Right hindlimb (tissue), 1 donor: ENCODE measurements around the gene MFAP3L.
"Not testable (repeated sequence)": the region's sequence is repeated elsewhere in the genome, so short reads cannot be mapped to it uniquely, and the experiment has no call there.

Experiments
- DNase-seq: peaks from one replicate; pipeline ENCODE4 v3.0.0-alpha.2; 2018

MFAP3L gene

DNA sequence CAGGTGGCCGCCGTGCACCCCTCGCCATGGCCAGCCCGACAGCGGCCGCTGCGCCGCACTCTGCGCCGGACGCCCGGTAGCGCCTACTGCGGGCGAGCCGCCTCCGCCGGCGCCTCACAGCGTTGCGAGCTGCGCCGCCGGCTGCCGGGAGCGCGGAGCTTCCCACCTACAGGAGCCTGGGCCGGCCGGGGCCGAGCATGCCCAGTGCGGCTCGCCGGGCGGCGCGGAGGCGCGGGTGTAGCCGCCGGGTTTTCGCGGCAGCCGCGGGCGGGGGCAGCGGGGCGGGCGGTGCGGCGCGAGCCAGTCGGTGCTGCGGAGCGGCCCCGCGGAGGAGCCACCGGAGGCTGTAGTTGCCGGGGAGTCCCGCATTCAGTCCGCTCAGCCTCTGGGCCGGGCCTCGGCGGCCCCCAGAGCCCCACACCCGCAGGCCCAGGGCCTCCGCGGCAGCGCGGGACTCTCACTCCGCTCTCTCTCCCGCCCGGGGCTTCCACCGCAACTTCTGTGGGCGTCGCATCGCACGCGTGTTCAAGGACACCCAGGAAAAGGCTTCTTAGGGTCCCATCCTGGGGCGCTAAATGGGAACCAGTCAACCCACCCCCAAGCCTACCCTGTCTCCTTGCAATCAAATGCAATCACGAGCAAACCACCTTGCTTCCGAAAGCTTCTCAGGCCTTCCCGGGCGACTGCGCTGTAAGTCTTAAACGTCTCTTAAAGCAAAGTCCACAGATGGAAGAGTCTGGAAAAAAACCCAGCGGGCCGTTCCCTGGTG is at the start of gene MFAP3L:
TSS of gene MFAP3L (minus strand) at position 143 of the 769 bp plus-strand sequence. CDS start 20,518 bp downstream, outside the sequence.
- DNase-seq = peak; percentile 92

DNA sequence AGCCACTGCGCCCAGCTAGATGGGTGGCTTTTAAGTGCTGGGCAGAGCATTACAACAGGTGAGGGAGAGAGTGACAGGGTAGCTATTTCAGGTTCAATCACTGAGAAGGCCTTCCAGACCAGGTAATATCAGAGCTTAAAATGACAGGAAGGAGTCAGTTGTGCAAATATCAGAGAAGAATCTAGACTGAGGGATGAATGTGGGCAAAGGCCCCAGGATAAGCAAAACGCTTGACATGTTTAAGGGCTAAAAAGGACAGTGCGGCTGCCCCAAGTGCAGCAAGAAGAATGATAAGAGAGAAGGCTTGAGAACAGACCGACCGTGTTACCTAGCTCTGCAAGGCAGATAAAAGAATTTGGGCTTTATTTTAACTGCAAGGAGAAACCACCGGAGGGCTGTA is 45.0 kb upstream of the MFAP3L start:
- DNase-seq = no peak

GRCh38 chr4:170068438-170069128 is 42.4 kb upstream of the MFAP3L start:
- DNase-seq = no peak

DNA sequence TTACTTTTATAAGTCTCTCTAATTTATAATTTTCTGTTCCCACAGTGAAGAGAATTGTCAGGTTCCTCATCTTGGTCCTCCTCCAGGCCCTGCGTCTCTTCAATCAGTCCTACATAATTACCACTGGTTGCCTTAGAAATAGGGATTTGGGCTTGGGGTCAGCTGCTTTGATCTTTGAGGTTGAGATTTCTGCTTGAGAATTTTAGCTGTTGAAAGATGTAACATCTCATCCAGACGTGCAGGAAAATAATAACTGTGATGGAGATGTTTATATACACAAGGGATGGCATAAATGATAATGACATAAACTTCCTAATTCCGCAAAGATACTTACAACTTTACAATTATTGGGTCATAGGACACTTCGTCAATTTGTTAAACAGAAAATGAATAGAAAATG is 33.2 kb upstream of the MFAP3L start:
- no peak for DNase-seq

DNA sequence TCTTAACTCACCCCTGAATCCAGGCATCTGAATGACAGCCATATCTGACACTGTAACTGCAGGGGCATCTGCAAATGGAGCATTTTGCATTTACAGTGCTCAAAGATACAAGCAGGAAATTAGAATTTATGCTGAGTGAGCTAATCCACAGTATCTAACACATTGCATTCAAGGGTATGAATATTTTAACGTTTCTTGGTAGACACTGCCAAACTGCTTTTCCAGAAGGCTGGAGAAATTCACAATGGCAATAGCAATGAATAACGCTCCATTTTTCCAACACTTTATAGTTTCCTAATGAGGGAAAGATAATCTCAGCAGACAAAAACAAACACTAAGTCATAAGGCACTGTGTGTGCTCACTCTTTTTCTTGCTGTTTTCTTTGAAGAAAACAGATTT is 32.6 kb upstream of the MFAP3L start:
- DNase-seq = no peak

DNA sequence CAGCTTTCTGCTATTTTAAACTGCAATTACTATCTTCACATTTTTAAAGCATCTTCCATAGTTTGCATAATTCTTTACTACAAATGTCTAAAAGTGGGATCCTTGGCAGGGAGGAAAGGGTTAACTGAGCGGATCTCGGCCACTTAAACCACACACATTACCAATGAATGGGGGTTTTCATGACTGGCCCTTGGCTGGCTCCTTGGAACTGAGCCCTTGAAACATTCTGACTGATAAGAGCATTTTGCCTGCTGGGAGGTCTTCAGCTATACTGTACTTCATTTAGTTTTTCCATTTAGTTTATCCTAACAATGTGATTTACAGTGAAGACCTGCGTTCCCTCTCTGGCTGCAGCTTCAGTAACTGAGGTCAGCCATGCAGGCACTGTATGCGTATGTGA is 31.7 kb upstream of the MFAP3L start:
- DNase-seq = no peak

DNA sequence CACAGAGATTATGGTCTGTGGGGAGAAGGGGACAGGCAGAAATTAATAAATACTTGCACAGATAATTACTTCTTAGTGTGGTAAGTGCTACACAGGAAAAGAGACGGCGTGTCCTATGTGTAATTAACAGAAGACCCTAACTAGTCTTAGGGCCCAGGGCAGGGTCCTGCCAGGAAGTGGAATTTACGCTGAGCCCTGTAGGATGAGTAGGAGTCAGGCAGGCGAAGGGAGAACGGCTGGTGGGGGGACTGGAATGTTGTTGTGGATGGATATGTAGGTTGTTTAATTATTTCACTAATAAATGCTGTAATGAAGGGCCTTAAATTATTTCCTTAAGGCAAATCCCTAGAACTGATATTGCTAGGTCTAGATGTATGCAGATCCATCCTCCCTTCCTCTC is 26.7 kb upstream of the MFAP3L start:
- no peak for DNase-seq

DNA sequence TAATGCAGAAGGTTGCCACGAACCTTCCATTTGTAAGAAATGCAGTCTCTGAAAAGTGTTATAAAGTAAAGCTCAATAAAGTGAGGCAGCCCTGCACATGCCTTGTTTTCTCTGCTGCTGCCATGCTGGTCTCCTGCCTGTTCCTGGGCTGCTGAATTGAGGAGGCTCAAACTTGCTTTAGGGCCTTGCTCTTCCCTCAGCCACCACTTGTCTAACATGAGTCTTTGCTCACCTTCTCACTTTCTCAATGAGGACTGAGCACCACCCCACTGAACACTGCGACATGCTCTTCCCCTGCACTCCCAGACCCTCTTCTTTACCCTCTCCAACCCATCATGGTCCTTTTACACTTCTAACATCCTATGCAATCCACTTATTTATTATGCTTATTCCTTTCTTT is 25.2 kb upstream of the MFAP3L start:
- no peak for DNase-seq

DNA sequence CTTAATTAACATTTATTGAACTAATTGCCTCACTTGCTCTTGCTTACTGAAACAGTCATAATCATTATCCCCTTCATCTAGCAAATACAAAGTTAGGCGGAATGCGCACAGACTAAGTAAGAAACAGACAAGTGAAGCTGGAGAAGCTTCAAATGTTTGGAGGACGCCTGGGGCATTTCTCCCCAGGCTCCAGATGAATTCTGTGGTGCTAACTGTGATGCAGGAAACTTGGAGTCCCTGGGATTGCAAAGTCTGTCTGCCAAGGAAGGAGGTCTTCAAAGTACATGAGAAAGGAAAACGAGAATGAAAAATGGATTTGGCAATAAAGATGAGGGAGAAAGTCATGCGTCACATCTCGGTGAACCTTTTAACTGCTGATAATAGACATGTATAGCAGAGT is 23.6 kb upstream of the MFAP3L start:
- no peak for DNase-seq

GRCh38 chr4:170047771-170048354 is 21.7 kb upstream of the MFAP3L start:
- peak; percentile 33 for DNase-seq

DNA sequence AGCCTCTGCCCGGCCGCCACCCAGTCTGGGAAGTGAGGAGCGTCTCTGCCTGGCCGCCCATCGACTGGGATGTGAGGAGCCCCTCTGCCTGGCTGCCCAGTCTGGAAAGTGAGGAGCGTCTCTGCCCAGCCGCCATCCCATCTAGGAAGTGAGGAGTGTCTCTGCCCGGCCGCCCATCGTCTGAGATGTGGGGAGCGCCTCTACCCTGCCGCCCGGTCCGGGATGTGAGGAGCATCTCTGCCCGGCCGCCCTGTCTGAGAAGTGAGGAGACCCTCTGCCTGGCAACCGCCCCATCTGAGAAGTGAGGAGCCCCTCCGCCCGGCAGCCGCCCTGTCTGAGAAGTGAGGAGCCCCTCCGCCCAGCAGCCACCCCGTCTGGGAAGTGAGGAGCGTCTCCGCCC is 20.0 kb upstream of the MFAP3L start:
- DNase-seq = not testable (repeated sequence)

- DNase-seq = no peak
Observed at GRCh38 chr4:170040031-170040680, 14.0 kb upstream of the MFAP3L start.

DNA sequence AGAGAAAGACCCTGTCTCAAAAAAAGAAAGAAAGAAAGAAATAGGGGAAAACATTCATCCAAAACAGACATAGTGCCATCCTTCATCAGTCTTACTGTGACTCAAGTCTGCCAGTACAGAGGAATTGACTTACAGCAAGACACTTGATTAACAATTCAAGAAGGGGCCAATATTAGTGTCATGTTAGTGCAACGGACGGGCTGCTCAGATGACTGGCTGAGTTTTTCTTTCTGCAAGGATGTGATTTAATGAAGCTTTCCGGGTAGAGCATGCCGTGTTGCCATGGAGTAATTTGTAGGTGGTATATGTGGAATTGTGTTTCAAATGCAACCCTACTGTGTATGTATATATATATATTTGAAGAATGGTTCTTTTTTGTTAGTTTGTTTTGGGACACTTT is 12.6 kb upstream of the MFAP3L start:
- no peak for DNase-seq

- DNase-seq = no peak
Observed at GRCh38 chr4:170038232-170038631, 12.0 kb upstream of the MFAP3L start.

DNA sequence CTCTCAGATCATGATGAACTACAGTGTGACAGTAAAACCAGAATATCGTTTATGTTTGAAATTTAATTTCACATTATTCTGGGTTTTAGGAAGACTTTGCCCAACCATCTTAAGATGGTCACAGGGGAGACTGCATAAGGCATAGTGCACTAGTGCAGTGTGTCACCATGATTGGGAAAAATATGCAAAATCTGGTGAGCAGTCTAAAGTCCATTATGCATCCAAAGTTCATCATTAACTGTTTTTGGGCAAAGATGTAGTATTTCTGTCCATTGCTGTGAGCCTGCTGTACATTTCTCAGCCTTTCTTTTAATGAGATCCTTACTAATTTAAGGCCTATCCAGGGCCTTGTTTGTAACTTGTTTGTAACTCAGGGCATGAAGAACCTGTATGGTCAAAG is 11.3 kb upstream of the MFAP3L start:
- no peak for DNase-seq

GRCh38 chr4:170035845-170036244 is 9.7 kb upstream of the MFAP3L start:
- DNase-seq = no peak

GRCh38 chr4:170035231-170035630 is 9.0 kb upstream of the MFAP3L start:
- DNase-seq = no peak

GRCh38 chr4:170033999-170034398 is 7.8 kb upstream of the MFAP3L start:
- DNase-seq = no peak

- DNase-seq = no peak
Observed at GRCh38 chr4:170030121-170030520, 3.9 kb upstream of the MFAP3L start.

DNA sequence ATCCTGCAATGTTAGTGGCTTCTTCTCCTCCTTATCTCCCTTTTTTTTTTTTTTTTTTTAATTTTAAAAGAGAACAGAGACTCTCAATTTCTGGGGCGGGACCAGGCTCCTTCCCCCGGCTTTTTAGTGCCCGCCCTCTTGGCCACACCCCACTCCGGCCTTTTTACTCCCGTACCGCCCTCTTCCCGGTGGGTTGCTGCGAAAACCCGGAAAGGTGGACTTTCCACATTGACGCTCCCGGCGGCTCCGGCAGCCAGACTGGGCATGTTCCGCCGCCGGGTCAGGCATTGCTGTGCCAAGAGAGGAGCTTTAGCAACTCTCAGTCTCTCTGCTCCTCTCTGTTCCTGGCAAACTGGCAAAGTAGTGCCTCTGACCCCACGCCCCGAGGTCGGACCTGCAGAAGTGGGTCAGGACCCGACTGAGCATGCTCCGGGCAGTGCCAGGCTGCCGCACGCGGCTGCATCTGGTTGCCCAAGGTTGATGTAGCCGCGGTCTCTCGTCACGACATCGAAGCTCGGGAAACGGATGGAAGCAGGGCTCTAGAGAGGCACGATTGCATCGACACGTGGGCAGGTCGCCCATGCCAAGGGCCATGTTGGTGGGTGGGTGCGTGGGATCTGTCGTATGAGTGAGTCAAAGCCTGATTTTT is 1.1 kb upstream of the MFAP3L start:
- peak; percentile 96 for DNase-seq

GRCh38 chr4:170025523-170026252 is 507 bp downstream of the MFAP3L start:
- DNase-seq = peak; percentile 27

DNA sequence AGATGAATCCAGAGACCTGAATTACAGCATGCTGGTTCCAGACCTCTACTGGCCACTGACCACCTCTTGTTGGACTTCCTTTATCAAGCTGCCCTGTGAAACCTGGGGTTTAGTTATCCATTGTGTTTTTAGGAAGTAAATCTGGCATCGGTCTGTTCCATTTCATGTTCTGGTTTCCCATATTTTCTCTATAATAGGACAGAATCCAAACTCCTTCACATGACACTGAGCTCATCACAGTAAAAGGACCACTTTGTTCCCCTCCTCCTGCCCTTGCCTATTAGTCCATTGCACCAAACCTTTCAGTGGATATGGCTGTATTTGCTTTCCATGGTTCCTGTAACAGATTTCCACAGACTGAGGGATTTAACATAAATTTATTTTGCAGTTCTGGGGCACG is 4.0 kb downstream of the MFAP3L start:
- no peak for DNase-seq
